Caco-2 (cell line): ENCODE data around the gene INTS12. TPM values are rescaled to one million over a fixed set of nuclear protein-coding genes. Genes with fewer than 3 reads are reported as not detected.

Source experiments
- BruUV-seq: library from RNA; stranded (reverse); fragments of 400-500 nt; replicated peaks from 2 replicates; lab custom pipeline; 2021; lab: Mats Ljungman, UMichigan
- CTCF ChIA-PET: fragments of 300-600 bp; sonication (Branson Sonifier 250); formaldehyde crosslinking; loops from one replicate; lab custom pipeline; 2022; ENCODE audit warnings: antibody characterized with exemption; lab: Charles Lee
- POLR2A ChIA-PET: fragments of 300-600 bp; sonication (Branson Sonifier 250); formaldehyde crosslinking; loops from one replicate; lab custom pipeline; 2022; ENCODE audit warnings: antibody characterized with exemption; lab: Charles Lee
- DNase-seq, 2 experiments: peaks; one replicate each; pipeline versions ENCODE4 v3.0.0 to v3.0.0-alpha.2; 2020 to 2022
- H3K27me3 ChIP-seq: replicated peaks from 2 replicates; pipeline ENCODE4 v1.6.0; 2011; ENCODE audit warnings: low read length; ENCODE audit not compliant: control insufficient read depth, insufficient read depth
- H3K36me3 ChIP-seq: 2 replicates; pipeline ENCODE4 v1.5.1; 2011; ENCODE audit warnings: low read length; ENCODE audit not compliant: control insufficient read depth, insufficient read depth
- H3K4me1 ChIP-seq: fragments of 250-450 bp; sonication (Bioruptor Pico); 2 replicates; pipeline ENCODE4 v1.5.1; 2020; ENCODE audit warnings: mild to moderate bottlenecking
- H3K4me3 ChIP-seq: 2 replicates; pipeline ENCODE4 v1.5.1; 2011; ENCODE audit warnings: low read depth, mild to moderate bottlenecking, control low read depth, low read length
- H3K9me3 ChIP-seq: fragments of 250-450 bp; sonication (Bioruptor Pico); 2 replicates; pipeline ENCODE4 v1.5.1; 2020; ENCODE audit warnings: mild to moderate bottlenecking, moderate library complexity
- H3K27ac Mint-ChIP-seq: one replicate; pipeline ENCODE4 v1.8.0; 2022; ENCODE audit warnings: mixed read lengths; ENCODE audit not compliant: unreplicated experiment
- H3K27me3 Mint-ChIP-seq: one replicate; pipeline ENCODE4 v1.8.0; 2022; ENCODE audit warnings: mixed read lengths; ENCODE audit not compliant: insufficient read depth, unreplicated experiment
- H3K36me3 Mint-ChIP-seq: one replicate; pipeline ENCODE4 v1.8.0; 2022; ENCODE audit warnings: mild to moderate bottlenecking, mixed read lengths; ENCODE audit not compliant: insufficient read depth, unreplicated experiment
- H3K4me1 Mint-ChIP-seq: one replicate; pipeline ENCODE4 v1.8.0; 2022; ENCODE audit warnings: low read depth, mixed read lengths; ENCODE audit not compliant: unreplicated experiment
- H3K4me3 Mint-ChIP-seq: one replicate; pipeline ENCODE4 v1.8.0; 2022; ENCODE audit warnings: mild to moderate bottlenecking, moderate library complexity, mixed read lengths; ENCODE audit not compliant: unreplicated experiment
- H3K9me3 Mint-ChIP-seq: one replicate; pipeline ENCODE4 v1.8.0; 2022; ENCODE audit warnings: mixed read lengths; ENCODE audit not compliant: unreplicated experiment
- CTCF ChIP-seq, 2 experiments: fragments of 200-600 bp in 1 of 2; IDR thresholded peaks; 1 replicate in 1 of 2; 2 replicates in 1 of 2; pipeline versions ENCODE4 v1.5.1 to v1.8.0; 2011 to 2022; ENCODE audit warnings: antibody characterized with exemption in 1 of 2, control low read depth in 1 of 2, inconsistent platforms in 1 of 2, low read depth in 1 of 2, low read length in 1 of 2, mild to moderate bottlenecking in 1 of 2, moderate library complexity in 1 of 2; ENCODE audit not compliant: insufficient read depth in 1 of 2, severe bottlenecking in 1 of 2, unreplicated experiment in 1 of 2
- intact Hi-C: fragments of 100-400 bp; cut with micrococcal nuclease; formaldehyde crosslinking; loops from one replicate; pipeline ENCODE4 v1.10.0; 2022; ENCODE audit not compliant: unreplicated experiment
- total RNA-seq: library from RNA; stranded (reverse); gene quantifications from 2 replicates; pipeline ENCODE4 v1.2.3, GENCODE V29; 2022

Gene INTS12
- total RNA-seq, 1 experiment from 2014 or later: 16.1 TPM

- POLR2A ChIA-PET: no interaction called here
- no peak for TF ChIP-seq CTCF (IDR thresholded peaks at IDR 0.05; ENCODE audit: insufficient read depth in 1 of 2, low read depth in 1 of 2, low read length in 1 of 2, severe bottlenecking in 1 of 2, unreplicated experiment in 1 of 2)
- H3K9me3 Mint-ChIP-seq: no peaks in the 10 kb centered on the region
- no peak overlapping the region for H3K27ac Mint-ChIP-seq
- Histone ChIP-seq H3K9me3 (no peaks in the 10 kb centered on the region), H3K4me1 (no peaks in the 10 kb centered on the region), H3K4me3 (no peak overlapping the region), H3K27me3 (no peaks in the 10 kb centered on the region), H3K36me3 (no peaks in the 10 kb centered on the region)
- no peaks in the 10 kb centered on the region for H3K4me1 Mint-ChIP-seq
- no peak for DNase-seq
- CTCF ChIA-PET: no interaction called here
- intact Hi-C loops: no loop called here
- no peaks in the 10 kb centered on the region for H3K27me3 Mint-ChIP-seq
- peaks cover 6% of the 10 kb centered on the region for H3K36me3 Mint-ChIP-seq
- BruUV-seq: no TSS peak
- H3K4me3 Mint-ChIP-seq: no peak overlapping the region
These were observed 25.5 kb downstream of the INTS12 start for GRCh38 chr4:105683038-105683437.

GRCh38 chr4:105679186-105679585 is 29.3 kb downstream of the INTS12 start:
- Mint-ChIP-seq H3K27ac (no peak overlapping the region), H3K4me3 (no peak overlapping the region), H3K9me3 (no peaks in the 10 kb centered on the region), H3K4me1 (no peaks in the 10 kb centered on the region), H3K36me3 (peaks cover 6% of the 10 kb centered on the region), H3K27me3 (no peaks in the 10 kb centered on the region)
- TF ChIP-seq CTCF (IDR thresholded peaks at IDR 0.05; ENCODE audit: insufficient read depth in 1 of 2, low read depth in 1 of 2, low read length in 1 of 2, severe bottlenecking in 1 of 2, unreplicated experiment in 1 of 2): no peak
- ChIA-PET CTCF (no interaction called here), POLR2A (no interaction called here)
- Histone ChIP-seq H3K9me3 (no peaks in the 10 kb centered on the region), H3K4me3 (no peak overlapping the region), H3K27me3 (no peaks in the 10 kb centered on the region), H3K36me3 (no peaks in the 10 kb centered on the region), H3K4me1 (no peaks in the 10 kb centered on the region)
- no peak for DNase-seq
- BruUV-seq: no TSS peak
- intact Hi-C loops: no loop called here

GRCh38 chr4:105677709-105678108 is 30.8 kb downstream of the INTS12 start:
- no peak for DNase-seq
- Mint-ChIP-seq H3K27me3 (no peaks in the 10 kb centered on the region), H3K36me3 (peaks cover 2% of the 10 kb centered on the region), H3K27ac (no peak overlapping the region), H3K4me1 (no peaks in the 10 kb centered on the region), H3K4me3 (no peak overlapping the region), H3K9me3 (no peaks in the 10 kb centered on the region)
- no TSS peak for BruUV-seq
- H3K36me3 ChIP-seq: no peaks in the 10 kb centered on the region
- H3K4me1 ChIP-seq: no peaks in the 10 kb centered on the region
- H3K4me3 ChIP-seq: no peak overlapping the region
- no peaks in the 10 kb centered on the region for H3K9me3 ChIP-seq
- H3K27me3 ChIP-seq: no peaks in the 10 kb centered on the region
- CTCF ChIA-PET: no interaction called here
- intact Hi-C loops: no loop called here
- no peak for TF ChIP-seq CTCF (IDR thresholded peaks at IDR 0.05; ENCODE audit: insufficient read depth in 1 of 2, low read depth in 1 of 2, low read length in 1 of 2, severe bottlenecking in 1 of 2, unreplicated experiment in 1 of 2)
- POLR2A ChIA-PET: no interaction called here
